ENCODE measurements around the gene DNAH7.

DNA sequence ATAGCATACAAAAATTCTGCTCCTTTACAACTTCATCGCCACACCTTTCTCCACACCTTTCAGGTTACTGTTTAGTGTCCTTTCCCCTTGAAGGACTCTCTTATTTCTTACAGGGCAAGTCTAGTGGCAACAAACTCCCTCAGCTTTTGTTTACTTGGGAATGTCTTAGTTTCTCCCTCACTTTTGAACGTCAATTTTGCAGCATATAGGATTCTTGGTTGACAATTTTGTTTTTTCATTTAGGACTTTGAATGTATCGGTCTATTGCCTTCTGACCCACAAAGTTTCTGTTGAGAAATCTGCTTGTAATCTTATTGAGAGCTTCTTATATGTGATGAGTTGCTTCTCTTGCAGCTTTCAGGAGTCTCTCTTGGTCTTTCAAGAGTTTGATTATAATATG is 368.2 kb downstream of the DNAH7 start:
- TF ChIP-seq POLR2AphosphoS5 (IDR thresholded peaks at IDR 0.05; ENCODE audit: insufficient read depth, low read depth, low read length) (no peak), POLR2A (IDR thresholded peaks at IDR 0.05; ENCODE audit: low read depth, low read length) (no peak), JUN (IDR thresholded peaks at IDR 0.05; ENCODE audit: borderline replicate concordance, insufficient read depth, insufficient read length, low read depth) (no peak), FOS (IDR thresholded peaks at IDR 0.05; ENCODE audit: borderline replicate concordance, insufficient read depth, low read length) (no peak), EZH2 (IDR thresholded peaks at IDR 0.05; ENCODE audit: borderline replicate concordance, low read depth, low read length, severe bottlenecking) (no peak), MYC (IDR thresholded peaks at IDR 0.05; ENCODE audit: low read depth, low read length) (no peak)
- TF ChIP-seq, protein P1, sequence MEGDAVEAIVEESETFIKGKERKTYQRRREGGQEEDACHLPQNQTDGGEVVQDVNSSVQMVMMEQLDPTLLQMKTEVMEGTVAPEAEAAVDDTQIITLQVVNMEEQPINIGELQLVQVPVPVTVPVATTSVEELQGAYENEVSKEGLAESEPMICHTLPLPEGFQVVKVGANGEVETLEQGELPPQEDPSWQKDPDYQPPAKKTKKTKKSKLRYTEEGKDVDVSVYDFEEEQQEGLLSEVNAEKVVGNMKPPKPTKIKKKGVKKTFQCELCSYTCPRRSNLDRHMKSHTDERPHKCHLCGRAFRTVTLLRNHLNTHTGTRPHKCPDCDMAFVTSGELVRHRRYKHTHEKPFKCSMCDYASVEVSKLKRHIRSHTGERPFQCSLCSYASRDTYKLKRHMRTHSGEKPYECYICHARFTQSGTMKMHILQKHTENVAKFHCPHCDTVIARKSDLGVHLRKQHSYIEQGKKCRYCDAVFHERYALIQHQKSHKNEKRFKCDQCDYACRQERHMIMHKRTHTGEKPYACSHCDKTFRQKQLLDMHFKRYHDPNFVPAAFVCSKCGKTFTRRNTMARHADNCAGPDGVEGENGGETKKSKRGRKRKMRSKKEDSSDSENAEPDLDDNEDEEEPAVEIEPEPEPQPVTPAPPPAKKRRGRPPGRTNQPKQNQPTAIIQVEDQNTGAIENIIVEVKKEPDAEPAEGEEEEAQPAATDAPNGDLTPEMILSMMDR (IDR thresholded peaks at IDR 0.05; ENCODE audit: extremely low read depth in 1 of 2, insufficient read depth in 1 of 2, low read depth in 1 of 2, low read length in 2 of 2): no peak
- TF ChIP-seq, protein P2, sequence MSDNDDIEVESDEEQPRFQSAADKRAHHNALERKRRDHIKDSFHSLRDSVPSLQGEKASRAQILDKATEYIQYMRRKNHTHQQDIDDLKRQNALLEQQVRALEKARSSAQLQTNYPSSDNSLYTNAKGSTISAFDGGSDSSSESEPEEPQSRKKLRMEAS (IDR thresholded peaks at IDR 0.05; ENCODE audit: insufficient read depth, insufficient read length): no peak
